ENCODE results near the gene ATP8B3.

DNA sequence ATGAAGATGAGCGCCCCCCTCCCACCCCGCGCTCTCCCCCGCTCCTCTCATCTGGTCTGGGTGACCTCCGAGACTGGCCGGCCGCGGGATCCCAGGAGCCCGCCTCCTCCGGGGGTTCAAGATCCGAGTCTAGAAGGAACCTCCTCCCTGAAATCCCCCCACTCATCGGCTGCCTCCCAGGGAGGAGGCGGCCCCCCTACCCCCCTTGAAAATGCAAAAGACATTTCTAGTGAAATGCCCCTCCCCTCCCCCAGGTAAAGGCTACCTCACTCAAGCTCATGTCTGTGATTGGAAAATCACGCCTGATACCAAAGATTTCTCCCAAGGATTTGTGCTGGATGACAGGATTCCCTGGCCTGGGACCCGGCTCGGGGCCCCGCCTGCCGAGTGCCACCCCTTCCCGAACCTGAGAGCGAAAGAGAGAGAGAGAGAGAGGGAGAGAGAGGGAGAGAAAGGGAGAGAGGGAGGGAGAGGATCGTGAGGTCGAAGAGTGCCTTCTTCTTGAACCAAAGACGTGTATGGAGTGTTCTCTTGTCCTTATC is 35.4 kb downstream of the ATP8B3 start:
- TF ChIP-seq CTCF (IDR thresholded peaks at IDR 0.05) = no peak
- TF ChIP-seq POLR2A (IDR thresholded peaks at IDR 0.05) = no peak

All from testis (tissue), 2 donors.